NCI-H146 treated with DMSO at 0.1 percent for 48 hours (cell line): ENCODE data around the gene TLR5.
"Not testable (repeated sequence)": the region's sequence is repeated elsewhere in the genome, so short reads cannot be mapped to it uniquely, and the experiment has no call there.

Source experiments
- DNase-seq: peaks from one replicate; lab custom pipeline; 2025; ENCODE audit not compliant: unreplicated experiment; lab: John Stamatoyannopoulos, UW

The TLR5 gene

GRCh38 chr1:223142795-223143536 lies at the start of gene TLR5:
Gene TLR5 (minus strand): TSS chr1:223143248. CDS start chr1:223113031, 30,217 bp downstream.
- DNase-seq = peak; percentile 19

GRCh38 chr1:223189903-223190724 lies 47.1 kb upstream of the TLR5 start:
- DNase-seq = no peak

- DNase-seq = no peak
Measured at GRCh38 chr1:223189525-223189902, 46.5 kb upstream of the TLR5 start.

- DNase-seq = no peak
Measured at GRCh38 chr1:223188618-223189356, 45.7 kb upstream of the TLR5 start.

- no peak for DNase-seq
Measured at GRCh38 chr1:223186800-223187199, 43.8 kb upstream of the TLR5 start.

GRCh38 chr1:223183268-223183862 lies 40.3 kb upstream of the TLR5 start:
- no peak for DNase-seq

GRCh38 chr1:223180731-223181321 lies 37.8 kb upstream of the TLR5 start:
- DNase-seq = no peak

GRCh38 chr1:223179786-223180185 lies 36.7 kb upstream of the TLR5 start:
- no peak for DNase-seq

GRCh38 chr1:223179280-223179679 lies 36.2 kb upstream of the TLR5 start:
- no peak for DNase-seq

- no peak for DNase-seq
Measured at GRCh38 chr1:223177681-223178080, 34.6 kb upstream of the TLR5 start.

- DNase-seq = no peak
Measured at GRCh38 chr1:223176437-223176836, 33.4 kb upstream of the TLR5 start.

- DNase-seq = no peak
Measured at GRCh38 chr1:223175633-223176032, 32.6 kb upstream of the TLR5 start.

GRCh38 chr1:223175032-223175431 lies 32.0 kb upstream of the TLR5 start:
- no peak for DNase-seq

- DNase-seq = not testable (repeated sequence)
Measured at GRCh38 chr1:223169458-223169857, 26.4 kb upstream of the TLR5 start.

GRCh38 chr1:223161321-223161720 lies 18.3 kb upstream of the TLR5 start:
- DNase-seq = no peak

GRCh38 chr1:223156343-223156742 lies 13.3 kb upstream of the TLR5 start:
- no peak for DNase-seq

GRCh38 chr1:223155153-223155552 lies 12.1 kb upstream of the TLR5 start:
- DNase-seq = no peak

GRCh38 chr1:223153177-223154119 lies 10.4 kb upstream of the TLR5 start:
- no peak for DNase-seq

GRCh38 chr1:223152399-223152798 lies 9.4 kb upstream of the TLR5 start:
- DNase-seq = no peak

- no peak for DNase-seq
Measured at GRCh38 chr1:223150443-223150842, 7.4 kb upstream of the TLR5 start.
